Midbrain (tissue), 1 donor: Measurements from ENCODE around the gene OVCA2.
A peak's percentile ranks its signal among the peaks of the same experiment; 100 is the strongest.

ENCODE experiments used
- DNase-seq: peaks from one replicate; lab custom pipeline; 2025; lab: John Stamatoyannopoulos, UW

The OVCA2 gene

GRCh38 chr17:2054262-2054511 is 12.4 kb downstream of the OVCA2 start:
- no peak for DNase-seq

- DNase-seq, result peak; percentile 62
These were observed 12.9 kb downstream of the OVCA2 start, which contains the start of gene HIC1 for GRCh38 chr17:2054512-2055291. Gene HIC1, plus strand, starts transcription at chr17:2055103. Its CDS starts 1,588 bp downstream, at chr17:2056691.

GRCh38 chr17:2055292-2056205 is 13.7 kb downstream of the OVCA2 start:
- DNase-seq, result no peak

- no peak for DNase-seq
These were observed 14.7 kb downstream of the OVCA2 start for GRCh38 chr17:2056206-2057174.

GRCh38 chr17:2057175-2057759 is 15.4 kb downstream of the OVCA2 start:
- no peak for DNase-seq

- no peak for DNase-seq
These were observed 16.2 kb downstream of the OVCA2 start for GRCh38 chr17:2057760-2058585.

GRCh38 chr17:2058586-2059546 is 17.0 kb downstream of the OVCA2 start:
- no peak for DNase-seq

- DNase-seq, result no peak
These were observed 17.9 kb downstream of the OVCA2 start for GRCh38 chr17:2059547-2060384.

- no peak for DNase-seq
These were observed 18.5 kb downstream of the OVCA2 start for GRCh38 chr17:2060385-2060658.

- no peak for DNase-seq
These were observed 19.0 kb downstream of the OVCA2 start for GRCh38 chr17:2060681-2061440.

- DNase-seq, result no peak
These were observed 19.7 kb downstream of the OVCA2 start for GRCh38 chr17:2061441-2061958.

GRCh38 chr17:2062571-2063183 is 20.9 kb downstream of the OVCA2 start:
- no peak for DNase-seq

GRCh38 chr17:2063261-2064146 is 21.7 kb downstream of the OVCA2 start:
- no peak for DNase-seq

- DNase-seq, result no peak
These were observed 22.3 kb downstream of the OVCA2 start for GRCh38 chr17:2064147-2064489.

- no peak for DNase-seq
These were observed 22.7 kb downstream of the OVCA2 start for GRCh38 chr17:2064520-2064971.

- no peak for DNase-seq
These were observed 23.4 kb downstream of the OVCA2 start for GRCh38 chr17:2064980-2065785.
